GM12878 (cell line): ENCODE data around the gene ADM. TPM values are rescaled to one million over a fixed set of nuclear protein-coding genes. Genes with fewer than 3 reads are reported as not detected.

ENCODE experiments used
- ATAC-seq: fragments of 200-7000 bp; cut with Tn5 transposase; 3 replicates; pipeline ENCODE4 v1.9.1; 2020; ENCODE audit warnings: mild to moderate bottlenecking, moderate library complexity
- BruUV-seq: library from RNA; stranded (reverse); fragments of 400-500 nt; replicated peaks from 2 replicates; lab custom pipeline; 2021; lab: Mats Ljungman, UMichigan
- CTCF ChIA-PET: fragments of 300-600 bp; sonication (Branson Sonifier 250); formaldehyde crosslinking; extraction: SDS; loops from one replicate; lab custom pipeline; 2021; ENCODE audit warnings: inconsistent platforms; lab: Yijun Ruan, JAX
- POLR2A ChIA-PET: fragments of 350-600 bp; formaldehyde crosslinking; extraction: SDS; loops from one replicate; lab custom pipeline; 2021; ENCODE audit warnings: inconsistent platforms; lab: Charles Lee
- RAD21 ChIA-PET: fragments of 300-600 bp; sonication (Branson Sonifier 250); formaldehyde crosslinking; loops from one replicate; lab custom pipeline; 2023; ENCODE audit warnings: antibody characterized with exemption; ENCODE audit not compliant: unreplicated experiment; lab: Charles Lee
- SMC1A ChIA-PET: fragments of 300-600 bp; sonication (Branson Sonifier 250); formaldehyde crosslinking; loops from one replicate; lab custom pipeline; 2023; ENCODE audit not compliant: unreplicated experiment, uncharacterized antibody; lab: Charles Lee
- DNase-seq: peaks from one replicate; pipeline ENCODE4 v3.0.0-alpha.2; 2011; ENCODE audit warnings: low read depth, low spot score
- FAIRE-seq: peaks from 3 replicates; lab custom pipeline; 2011; peaks lifted over from hg19 to GRCh38; lab: Jason Lieb, UNC
- H2AFZ ChIP-seq: 2 replicates; pipeline ENCODE4 v1.6.0; 2011; ENCODE audit warnings: low read depth, low read length, control low read depth; ENCODE audit not compliant: control insufficient read depth
- H3K27ac ChIP-seq: 2 replicates; pipeline ENCODE4 v1.5.1; 2011; ENCODE audit warnings: control low read depth; ENCODE audit not compliant: control insufficient read depth, insufficient read depth
- H3K27me3 ChIP-seq, 2 experiments: replicated peaks in 1 of 2; 2 replicates each; pipeline versions ENCODE4 v1.6.0 to v1.6.1; 2011; ENCODE audit warnings: low read length in 1 of 2; ENCODE audit not compliant: control insufficient read depth in 2 of 2, insufficient read depth in 2 of 2
- H3K36me3 ChIP-seq, 2 experiments: 2 replicates each; pipeline ENCODE4 v1.5.1; 2011; ENCODE audit warnings: low read length in 1 of 2; ENCODE audit not compliant: control insufficient read depth in 2 of 2, insufficient read depth in 2 of 2
- H3K4me1 ChIP-seq: 2 replicates; pipeline ENCODE4 v1.6.1; 2011; ENCODE audit warnings: mild to moderate bottlenecking, low read length, moderate library complexity, mixed read lengths; ENCODE audit not compliant: control insufficient read depth, insufficient read depth
- H3K4me2 ChIP-seq: 2 replicates; pipeline ENCODE4 v1.6.0; 2011; ENCODE audit warnings: control low read depth; ENCODE audit not compliant: control insufficient read depth, insufficient read depth
- H3K4me3 ChIP-seq: fragments of 200-600 bp; sonication (generic); 2 replicates; pipeline ENCODE4 v1.5.1; 2016
- H3K79me2 ChIP-seq: 2 replicates; pipeline ENCODE4 v1.6.0; 2011; ENCODE audit warnings: low read length; ENCODE audit not compliant: control insufficient read depth, insufficient read depth
- H3K9ac ChIP-seq: 2 replicates; pipeline ENCODE4 v1.8.0; 2011; ENCODE audit warnings: low read length, control low read depth, mixed read lengths; ENCODE audit not compliant: control insufficient read depth, insufficient read depth
- H3K9me3 ChIP-seq: replicated peaks from 3 replicates; pipeline ENCODE4 v1.5.1; 2011; ENCODE audit warnings: mild to moderate bottlenecking, low read length; ENCODE audit not compliant: control insufficient read depth, insufficient read depth
- H4K20me1 ChIP-seq: 2 replicates; pipeline ENCODE4 v1.6.0; 2011; ENCODE audit not compliant: control insufficient read depth, insufficient read depth
- JUND ChIP-seq: IDR thresholded peaks from 2 replicates; pipeline ENCODE4 v1.6.1; 2012; ENCODE audit warnings: low read depth, mild to moderate bottlenecking, low read length, improper control_type of control experiment, moderate library complexity
- MEF2B ChIP-seq: fragments of 450-650 bp; IDR thresholded peaks from 2 replicates; pipeline ENCODE4 v1.6.1; 2018; ENCODE audit warnings: mild to moderate bottlenecking, moderate library complexity; ENCODE audit not compliant: partially characterized antibody, poor library complexity, severe bottlenecking
- SRF ChIP-seq, 2 experiments: IDR thresholded peaks; 2 replicates each; pipeline ENCODE4 v1.6.1; 2011; ENCODE audit warnings: low read depth in 2 of 2, low read length in 2 of 2, mild to moderate bottlenecking in 1 of 2, moderate library complexity in 1 of 2
- WGBS: methylation state at CpG from one replicate; pipeline ENCODE4 v1.1.6; 2016; ENCODE audit warnings: low lambda C conversion rate; ENCODE audit not compliant: insufficient replicate concordance, insufficient coverage; ENCODE audit errors: missing lambda C conversion rate; 5-methylcytosine and 5-hydroxymethylcytosine counted together
- in situ Hi-C: fragments of 300-500 bp; cut with MboI; formaldehyde crosslinking; loops from 9 replicates; pipeline ENCODE4 v1.14.3; 2018; ENCODE audit warnings: mixed read lengths
- intact Hi-C: fragments of 100-400 bp; cut with micrococcal nuclease; formaldehyde crosslinking; loops from one replicate; pipeline ENCODE4 v1.14.2; 2022; ENCODE audit not compliant: unreplicated experiment
- polyA plus RNA-seq, 11 experiments: library from polyadenylated mRNA; depleted of rRNA in 4 of 11; unstranded in 6 of 11; stranded (reverse) in 5 of 11; fragments of >200 nt; fragmentation: Nextera tagmentation in 4 of 11; fragmentation: Illumina TruSeq in 1 of 11; extraction: Ambion mirVana in 4 of 11; extraction: Trizol in 1 of 11; gene quantifications; 1 replicate in 1 of 11; 2 replicates in 10 of 11; pipeline versions ENCODE4 v1.2.1 to v1.2.3, GENCODE V29; 2011 to 2016; ENCODE audit warnings: inconsistent platforms in 2 of 11, missing spikeins in 2 of 11, low read depth in 1 of 11
- total RNA-seq, 4 experiments: library from RNA; depleted of rRNA in 3 of 4; stranded (reverse); fragments of >200 nt in 3 of 4; fragmentation: Illumina TruSeq in 1 of 4; extraction: Trizol in 1 of 4; gene quantifications; 2 replicates each; pipeline versions ENCODE4 v1.2.1 to v1.2.3, GENCODE V29; 2013 to 2021

The ADM gene
- total and polyA plus RNA-seq, 10 of the 15 experiments (the other 5 are each of a cell fraction or from before 2014, with no cell fraction given): 0.11 to 4.2 (median 0.21) TPM; not detected in 7

DNA sequence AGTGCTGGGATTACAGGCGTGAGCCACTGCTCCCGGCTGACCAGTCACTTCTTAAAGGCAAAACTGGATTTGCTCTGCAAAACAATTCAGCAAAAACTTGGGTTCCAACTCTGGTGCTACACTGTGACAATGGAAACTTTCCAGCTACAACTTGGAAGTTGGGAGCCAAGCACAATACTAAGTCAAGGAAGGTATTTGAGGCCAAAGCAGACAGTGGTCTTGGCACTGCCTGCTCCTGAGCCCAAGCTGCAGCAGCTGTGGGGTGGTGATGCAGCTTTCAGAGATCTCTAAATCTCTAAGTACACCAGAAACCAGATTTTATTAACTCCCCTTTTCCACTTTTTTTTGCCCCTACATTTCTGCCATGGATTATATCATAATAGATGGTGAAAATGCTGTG lies 17.5 kb downstream of the ADM start:
- peaks cover 15% of the 10 kb centered on the region for H3K4me1 ChIP-seq
- no TSS peak for BruUV-seq
- H3K9me3 ChIP-seq: no peaks in the 10 kb centered on the region
- H3K27me3 ChIP-seq: 0 out of 4 replicates have a peak, but pooled peaks cover 0 to 1% of the 10 kb centered on the region in 2 experiments
- H4K20me1 ChIP-seq: no peaks in the 10 kb centered on the region
- intact Hi-C loops: loop anchor here (1.0 to 5.0 kb wide), 4 partner anchors 114 to 565 kb away; no protein-coding TSS in a partner anchor
- CTCF ChIA-PET: interaction anchor here (0.6 to 3.6 kb wide), 10 partner anchors 13 to 350 kb away, joined by 3 to 48 read pairs (median 4); no protein-coding TSS in a partner anchor
- DNase-seq: no peak
- TF ChIP-seq MEF2B (no peak), SRF (IDR thresholded peaks at IDR 0.05; ENCODE audit: low read depth in 2 of 2, low read length in 2 of 2) (no peak), JUND (no peak)
- TF ChIP-seq, all 136 proteins: peak for 0
- ChIA-PET SMC1A (interaction anchor here (1.0 to 6.5 kb wide), 5 partner anchors 13 to 246 kb away, joined by 4 to 55 read pairs (median 6); no protein-coding TSS in a partner anchor), POLR2A (no interaction called here), RAD21 (interaction anchor here (0.8 to 3.2 kb wide), 6 partner anchors 13 to 350 kb away, joined by 3 to 15 read pairs (median 4); no protein-coding TSS in a partner anchor)
- FAIRE-seq (no peak), ATAC-seq (no peak)
- 100% methylated on average over 2 of the region's 2 CpGs for WGBS
- Histone ChIP-seq H3K4me3 (no peak overlapping the region), H3K4me2 (no peak overlapping the region), H3K9ac (no peak overlapping the region), H3K79me2 (no peaks in the 10 kb centered on the region), H2AFZ (peak overlapping the region; percentile 59; the same call in 1 of the 2 replicates), H3K36me3 (no peaks in the 10 kb centered on the region), H3K27ac (no peak overlapping the region)
- in situ Hi-C loops: loop anchor here (5.0 to 10.0 kb wide), 3 partner anchors 110 to 558 kb away; no protein-coding TSS in a partner anchor
